HepG2 (cell line): ENCODE results near the gene TOMM22. TPM values are rescaled to one million over a fixed set of nuclear protein-coding genes. Genes with fewer than 3 reads are reported as not detected.

Experiments
- AGO1 ChIP-seq: fragments of 200-400 bp; formaldehyde crosslinking; IDR thresholded peaks from 2 replicates; pipeline ENCODE4 v1.6.1; 2017; ENCODE audit warnings: mild to moderate bottlenecking, low read depth, low read length, moderate library complexity; ENCODE audit not compliant: poor library complexity, severe bottlenecking
- CEBPB ChIP-seq: IDR thresholded peaks from 2 replicates; pipeline ENCODE4 v1.6.1; 2011; ENCODE audit warnings: low read depth, low read length, improper control_type of control experiment, borderline replicate concordance
- FOXJ3 ChIP-seq: sonication (generic); formaldehyde crosslinking; IDR thresholded peaks from 2 replicates; pipeline ENCODE4 v1.4.0; 2020; ENCODE audit warnings: missing genetic modification reagents, mild to moderate bottlenecking, borderline replicate concordance
- GMEB2 ChIP-seq: IDR thresholded peaks from 2 replicates; pipeline ENCODE4 v1.6.1; 2016; ENCODE audit warnings: missing biosample characterization, missing genetic modification reagents, low read depth
- HBP1 ChIP-seq: IDR thresholded peaks from 2 replicates; pipeline ENCODE4 v1.6.1; 2016; ENCODE audit warnings: low read depth, control low read depth
- HMGXB3 ChIP-seq: sonication (generic); formaldehyde crosslinking; IDR thresholded peaks from 2 replicates; pipeline ENCODE4 v1.4.0; 2020; ENCODE audit warnings: missing genetic modification reagents, borderline replicate concordance
- HNRNPH1 ChIP-seq: fragments of 200-400 bp; formaldehyde crosslinking; optimal IDR thresholded peaks from 2 replicates; pipeline ENCODE3; 2017; ENCODE audit warnings: mild to moderate bottlenecking, low read depth, low read length
- NONO ChIP-seq, 2 experiments: fragments of 450-650 bp in 1 of 2; sonication (generic) in 1 of 2; formaldehyde crosslinking in 1 of 2; IDR thresholded peaks in 1 of 2; conservative IDR thresholded peaks in 1 of 2; 2 replicates each; pipeline versions ENCODE4 v1.6.1 to v1.8.0; 2017 to 2022; ENCODE audit warnings: mild to moderate bottlenecking in 1 of 2, missing genetic modification reagents in 1 of 2, moderate library complexity in 1 of 2
- PATZ1 ChIP-seq: sonication (generic); formaldehyde crosslinking; IDR thresholded peaks from 2 replicates; pipeline ENCODE4 v1.4.0; 2020; ENCODE audit warnings: missing genetic modification reagents
- ZBTB46 ChIP-seq: sonication (generic); formaldehyde crosslinking; IDR thresholded peaks from 2 replicates; pipeline ENCODE4 v1.4.0; 2020; ENCODE audit warnings: mild to moderate bottlenecking, missing genetic modification reagents, borderline replicate concordance
- ZNF180 ChIP-seq: sonication (generic); formaldehyde crosslinking; IDR thresholded peaks from 2 replicates; pipeline ENCODE4 v1.4.0; 2020; ENCODE audit warnings: low read depth, missing genetic modification reagents, borderline replicate concordance
- ZNF564 ChIP-seq: sonication (generic); formaldehyde crosslinking; IDR thresholded peaks from 2 replicates; pipeline ENCODE4 v1.8.1; 2023; ENCODE audit warnings: mild to moderate bottlenecking, missing genetic modification reagents
- ZNF605 ChIP-seq: sonication (generic); formaldehyde crosslinking; IDR thresholded peaks from 2 replicates; pipeline ENCODE4 v1.8.0; 2022; ENCODE audit warnings: mild to moderate bottlenecking, missing genetic modification reagents
- ZNF703 ChIP-seq: sonication (generic); formaldehyde crosslinking; IDR thresholded peaks from 2 replicates; pipeline ENCODE4 v1.5.1; 2020; ENCODE audit warnings: missing genetic modification reagents, mild to moderate bottlenecking, moderate library complexity, borderline replicate concordance
- ZNF724P ChIP-seq: sonication (generic); formaldehyde crosslinking; IDR thresholded peaks from 2 replicates; pipeline ENCODE4 v1.8.0; 2022; ENCODE audit warnings: missing genetic modification reagents, borderline replicate concordance
- polyA plus RNA-seq, 8 experiments: library from polyadenylated mRNA; depleted of rRNA in 3 of 8; stranded (reverse) in 7 of 8; unstranded in 1 of 8; fragments of >200 nt; fragmentation: Illumina TruSeq in 4 of 8; extraction: Trizol in 4 of 8; gene quantifications; 2 replicates each; pipeline versions ENCODE4 v1.2.1 to v1.2.3, GENCODE V29; 2011 to 2016; ENCODE audit warnings: low read depth in 4 of 8, missing spikeins in 1 of 8, mixed read lengths in 1 of 8; ENCODE audit not compliant: insufficient read depth in 1 of 8
- total RNA-seq, 5 experiments: library from RNA; depleted of rRNA; stranded (reverse); fragments of >200 nt; fragmentation: Illumina TruSeq; extraction: Trizol; gene quantifications; 2 replicates each; pipeline ENCODE4 v1.2.3, GENCODE V29; 2016; ENCODE audit warnings: low read depth in 1 of 5

TOMM22 gene
- total and polyA plus RNA-seq, 2 of the 13 experiments (the other 11 are each of a cell fraction or from before 2014, with no cell fraction given) = 46.9 to 118 TPM

GRCh38 chr22:38707346-38707745 is 25.6 kb downstream of the TOMM22 start (continued):
- TF ChIP-seq GMEB2 (CRISPR knock-in tag) = no peak
- TF ChIP-seq ZNF180 = no peak
- no peak for TF ChIP-seq HNRNPH1
- peak; percentile 31; the same call in 1 of the 2 replicates for TF ChIP-seq FOXJ3
- TF ChIP-seq AGO1 = no peak
- 0 out of 2 replicates have a peak, but pooled peaks have one; percentile 25 for TF ChIP-seq HMGXB3
- TF ChIP-seq HBP1 = 0 out of 2 replicates have a peak, but pooled peaks have one; percentile 55
- TF ChIP-seq NONO (IDR thresholded peaks at IDR 0.05) = no peak
- no peak for TF ChIP-seq NONO (CRISPR knock-in tag; conservative IDR thresholded peaks at IDR 0.05)
- TF ChIP-seq ZNF724P (CRISPR knock-in tag) = no peak
- 0 out of 2 replicates have a peak, but pooled peaks have one; percentile 28 for TF ChIP-seq PATZ1 (CRISPR knock-in tag)
- TF ChIP-seq ZBTB46 (CRISPR knock-in tag) = no peak
- peak; percentile 62; the same call in 1 of the 2 replicates for TF ChIP-seq CEBPB
- no peak for TF ChIP-seq ZNF703 (CRISPR knock-in tag)
- no peak for TF ChIP-seq ZNF564 (CRISPR knock-in tag)
- no peak for TF ChIP-seq ZNF605 (CRISPR knock-in tag)
